Measurements from ENCODE around the gene KRTAP10-3. TPM values are rescaled to one million over a fixed set of nuclear protein-coding genes. Genes with fewer than 3 reads are reported as not detected.

Gene KRTAP10-3
- total and polyA plus RNA-seq, 2 donors (not counting 3 experiments of a cell fraction or from before 2014, with no cell fraction given): not detected

GRCh38 chr21:44579833-44580144, 21.2 kb upstream of the KRTAP10-3 start:
- Histone ChIP-seq H2AFZ (ENCODE audit: low read depth, low read length) (no peak overlapping the region), H3K27me3 (ENCODE audit: control insufficient read depth in 2 of 2, insufficient read depth in 2 of 2, low read length in 2 of 2) (peaks cover 0 to 4% of the 10 kb centered on the region in 2 experiments), H3K4me1 (ENCODE audit: control insufficient read depth, extremely low read depth, insufficient read depth, low read length) (no peaks in the 10 kb centered on the region), H3K9me3 (replicated peaks; ENCODE audit: control insufficient read depth, insufficient read depth, low read length) (no peaks in the 10 kb centered on the region), H3K79me2 (ENCODE audit: control insufficient read depth, insufficient read depth, low read length) (no peaks in the 10 kb centered on the region), H3K4me2 (ENCODE audit: insufficient read depth, low read length) (no peak overlapping the region), H3K36me3 (ENCODE audit: control insufficient read depth in 2 of 2, extremely low read depth in 1 of 2, insufficient read depth in 2 of 2, low read length in 2 of 2) (no peaks in the 10 kb centered on the region), H3K27ac (ENCODE audit: insufficient read depth, low read depth, low read length) (no peak overlapping the region), H4K20me1 (replicated peaks; ENCODE audit: control insufficient read depth, extremely low read depth, insufficient read depth, low read length) (no peaks in the 10 kb centered on the region), H3K4me3 (replicated peaks in 1 of 3; ENCODE audit: insufficient read depth in 1 of 3, low read depth in 1 of 3, low read length in 3 of 3) (no peak overlapping the region), H3K9ac (replicated peaks; ENCODE audit: extremely low read depth, insufficient read depth, low read length) (no peak overlapping the region), H3K9me1 (replicated peaks; ENCODE audit: control insufficient read depth, extremely low read depth, insufficient read depth, low read length) (no peaks in the 10 kb centered on the region)
- intact Hi-C loops (cut with micrococcal nuclease) (no loop called here), dilution Hi-C loops (cut with MboI; ENCODE audit: extremely low pct_ligation_motif_present, low sequenced_read_pairs) (no loop called here)
- no peak for TF ChIP-seq CTCF (IDR thresholded peaks at IDR 0.05; ENCODE audit: extremely low read depth in 1 of 2, insufficient read depth in 1 of 2, low read depth in 1 of 2, low read length in 2 of 2)
- TF ChIP-seq FOS (IDR thresholded peaks at IDR 0.05; ENCODE audit: borderline replicate concordance, insufficient read depth, low read length): no peak
- TF ChIP-seq MYC (IDR thresholded peaks at IDR 0.05; ENCODE audit: low read depth, low read length): no peak
- TF ChIP-seq POLR2A (IDR thresholded peaks at IDR 0.05; ENCODE audit: low read depth, low read length): no peak
- TF ChIP-seq EZH2 (IDR thresholded peaks at IDR 0.05; ENCODE audit: borderline replicate concordance, low read depth, low read length, severe bottlenecking): no peak
- TF ChIP-seq JUN (IDR thresholded peaks at IDR 0.05; ENCODE audit: borderline replicate concordance, insufficient read depth, insufficient read length, low read depth): no peak
- TF ChIP-seq POLR2AphosphoS5 (IDR thresholded peaks at IDR 0.05; ENCODE audit: insufficient read depth, low read depth, low read length): no peak
- TF ChIP-seq GATA2 (IDR thresholded peaks at IDR 0.05; ENCODE audit: insufficient read depth, insufficient read length, low read depth, low read length): no peak
- no peak for TF ChIP-seq MAX (IDR thresholded peaks at IDR 0.05; ENCODE audit: insufficient read depth, insufficient read length)
- POLR2A ChIA-PET: no interaction called here
- BruUV-seq (replicated peaks): no TSS peak
- no peak for DNase-seq (ENCODE audit: low read depth, low spot score)
- CTCF ChIA-PET: no interaction called here
- FAIRE-seq: no peak
